Neuronal stem cell (in vitro differentiated cells): ENCODE data around the gene KIF15.

Experiments
- DNase-seq: peaks from one replicate; pipeline ENCODE4 v3.0.0-alpha.2; 2013; ENCODE audit warnings: low spot score
- H2AFZ ChIP-seq: one replicate; pipeline ENCODE4 v1.6.1; 2013; ENCODE audit warnings: mild to moderate bottlenecking, low read length, inconsistent platforms
- H2AK5ac ChIP-seq: 2 replicates; pipeline ENCODE4 v1.6.1; 2013; ENCODE audit warnings: low read depth, mild to moderate bottlenecking, inconsistent platforms, low read length, moderate library complexity, mixed read lengths
- H2BK120ac ChIP-seq: 2 replicates; pipeline ENCODE4 v1.6.1; 2013; ENCODE audit warnings: low read depth, mild to moderate bottlenecking, inconsistent platforms, low read length, moderate library complexity, mixed read lengths
- H2BK12ac ChIP-seq: one replicate; pipeline ENCODE4 v1.6.1; 2013; ENCODE audit warnings: low read length, inconsistent platforms
- H2BK15ac ChIP-seq: 2 replicates; pipeline ENCODE4 v1.6.1; 2013; ENCODE audit warnings: mild to moderate bottlenecking, low read length, inconsistent platforms, mixed read lengths
- H2BK5ac ChIP-seq: one replicate; pipeline ENCODE4 v1.6.1; 2013; ENCODE audit warnings: inconsistent platforms, mild to moderate bottlenecking, low read length, moderate library complexity
- H3K14ac ChIP-seq: one replicate; pipeline ENCODE4 v1.6.1; 2013; ENCODE audit warnings: low read length, inconsistent platforms
- H3K18ac ChIP-seq: 2 replicates; pipeline ENCODE4 v1.6.1; 2013; ENCODE audit warnings: low read length, inconsistent platforms
- H3K23ac ChIP-seq: 2 replicates; pipeline ENCODE4 v1.6.1; 2013; ENCODE audit warnings: low read depth, mild to moderate bottlenecking, mixed read lengths, low read length, inconsistent platforms; ENCODE audit not compliant: poor library complexity
- H3K27ac ChIP-seq: replicated peaks from 3 replicates; pipeline ENCODE4 v1.5.1; 2013; ENCODE audit warnings: low read length, inconsistent platforms
- H3K27me3 ChIP-seq, 3 experiments: 2 replicates each; pipeline ENCODE4 v1.6.1; 2013; ENCODE audit warnings: low read length in 3 of 3, mild to moderate bottlenecking in 2 of 3, inconsistent platforms in 1 of 3, low read depth in 1 of 3, mixed read lengths in 1 of 3, moderate library complexity in 1 of 3; ENCODE audit not compliant: control insufficient read depth in 3 of 3, insufficient read depth in 3 of 3
- H3K36me3 ChIP-seq, 2 donors: replicated peaks in 1 of 2; 2 replicates each; pipeline ENCODE4 v1.6.1; 2013; ENCODE audit warnings: low read length in 2 of 2; ENCODE audit not compliant: control insufficient read depth in 2 of 2, insufficient read depth in 2 of 2
- H3K4ac ChIP-seq: 2 replicates; pipeline ENCODE4 v1.6.1; 2013; ENCODE audit warnings: inconsistent platforms, mild to moderate bottlenecking, low read length, moderate library complexity
- H3K4me1 ChIP-seq, 2 donors: 1 replicate in 1 of 2; 2 replicates in 1 of 2; pipeline ENCODE4 v1.6.1; 2013; ENCODE audit warnings: low read length in 2 of 2, low read depth in 1 of 2; ENCODE audit not compliant: control insufficient read depth in 2 of 2, insufficient read depth in 1 of 2
- H3K4me2 ChIP-seq: one replicate; pipeline ENCODE4 v1.6.1; 2013; ENCODE audit warnings: mild to moderate bottlenecking, low read length, inconsistent platforms; ENCODE audit not compliant: insufficient read depth, poor library complexity, severe bottlenecking
- H3K4me3 ChIP-seq, 2 donors: 2 replicates each; pipeline ENCODE4 v1.5.1; 2013; ENCODE audit warnings: low read length in 2 of 2, mild to moderate bottlenecking in 2 of 2, inconsistent platforms in 1 of 2, moderate library complexity in 1 of 2
- H3K79me1 ChIP-seq: one replicate; pipeline ENCODE4 v1.6.1; 2013; ENCODE audit warnings: low read depth, mild to moderate bottlenecking, inconsistent platforms, low read length, moderate library complexity
- H3K9ac ChIP-seq: one replicate; pipeline ENCODE4 v1.6.1; 2013; ENCODE audit warnings: mild to moderate bottlenecking, low read depth, low read length, inconsistent platforms; ENCODE audit not compliant: poor library complexity
- H3K9me3 ChIP-seq, 2 donors: replicated peaks in 1 of 2; 2 replicates each; pipeline versions ENCODE3 to v1.6.1; 2013; ENCODE audit warnings: low read length in 2 of 2, mild to moderate bottlenecking in 2 of 2, inconsistent platforms in 1 of 2, low read depth in 1 of 2, mixed read lengths in 1 of 2, moderate library complexity in 1 of 2; ENCODE audit not compliant: control insufficient read depth in 2 of 2, insufficient read depth in 1 of 2
- H4K8ac ChIP-seq: one replicate; pipeline ENCODE4 v1.6.1; 2013; ENCODE audit warnings: low read depth, mild to moderate bottlenecking, inconsistent platforms, low read length, moderate library complexity
- H4K91ac ChIP-seq: one replicate; pipeline ENCODE4 v1.6.1; 2013; ENCODE audit warnings: low read length, low read depth, mild to moderate bottlenecking, inconsistent platforms; ENCODE audit not compliant: poor library complexity
- WGBS, 2 donors: extraction: QIAGEN DNeasy Blood & Tissue Kit; methylation state at CpG; one replicate each; pipeline ENCODE4 v1.1.7; 2013; ENCODE audit warnings: missing lambda C conversion rate in 2 of 2, mixed read lengths in 1 of 2; ENCODE audit not compliant: insufficient read length in 2 of 2, insufficient replicate concordance in 1 of 2; ENCODE audit errors: extremely low coverage in 2 of 2; 5-methylcytosine and 5-hydroxymethylcytosine counted together

Gene KIF15

DNA sequence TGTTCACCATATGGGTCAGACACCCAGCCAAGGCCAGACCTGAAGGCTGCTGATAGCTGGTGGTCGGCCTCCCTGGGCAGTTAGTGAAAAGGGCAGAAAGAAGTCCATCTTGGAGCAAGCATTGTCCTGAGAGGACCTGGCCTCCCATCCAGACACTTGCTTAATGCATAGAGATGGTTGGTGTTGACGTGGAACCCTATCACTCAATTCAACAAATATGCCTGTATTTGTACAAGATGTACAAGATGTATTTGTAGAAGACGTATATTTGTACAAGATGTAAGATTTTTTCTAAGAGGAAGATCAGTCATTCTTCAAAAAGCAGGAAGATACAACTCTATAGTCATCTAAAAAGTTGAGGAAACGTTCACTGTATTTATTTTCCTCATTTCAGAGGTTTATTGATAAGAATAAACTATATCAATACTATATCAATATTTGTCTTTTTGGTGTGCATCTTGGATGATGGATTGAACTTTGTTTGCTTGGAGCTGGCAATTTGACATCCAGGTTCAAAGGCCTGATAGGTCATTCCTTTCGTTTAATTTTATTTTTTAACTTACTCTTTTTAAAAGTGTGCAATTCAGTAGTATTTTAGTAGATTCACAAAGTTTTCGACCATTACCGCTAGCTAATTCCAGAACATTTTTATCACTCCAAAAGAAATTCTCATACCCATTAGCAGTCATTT is 106.0 kb downstream of the KIF15 start:
- Histone ChIP-seq H2BK5ac (no peak overlapping the region), H3K79me1 (no peaks in the 10 kb centered on the region), H3K36me3 (peaks cover 7 to 60% of the 10 kb centered on the region in 2 donors), H3K27ac (no peak overlapping the region), H2BK120ac (no peak overlapping the region), H3K4me1 (peaks cover 0 to 1% of the 10 kb centered on the region in 2 donors), H3K18ac (no peak overlapping the region), H2AK5ac (no peak overlapping the region), H3K14ac (no peak overlapping the region), H2BK15ac (no peak overlapping the region), H3K9ac (no peak overlapping the region), H3K9me3 (peaks cover 0 to 6% of the 10 kb centered on the region in 2 donors), H2AFZ (no peak overlapping the region), H3K27me3 (no peaks in the 10 kb centered on the region), H3K4me2 (no peak overlapping the region), H4K8ac (no peak overlapping the region), H3K4me3 (no peak overlapping the region), H3K4ac (no peak overlapping the region), H2BK12ac (no peak overlapping the region), H3K23ac (no peak overlapping the region), H4K91ac (no peak overlapping the region)
- no peak for DNase-seq
- no CpG with 5 or more reads among the region's 7 CpGs for WGBS, 2 donors

DNA sequence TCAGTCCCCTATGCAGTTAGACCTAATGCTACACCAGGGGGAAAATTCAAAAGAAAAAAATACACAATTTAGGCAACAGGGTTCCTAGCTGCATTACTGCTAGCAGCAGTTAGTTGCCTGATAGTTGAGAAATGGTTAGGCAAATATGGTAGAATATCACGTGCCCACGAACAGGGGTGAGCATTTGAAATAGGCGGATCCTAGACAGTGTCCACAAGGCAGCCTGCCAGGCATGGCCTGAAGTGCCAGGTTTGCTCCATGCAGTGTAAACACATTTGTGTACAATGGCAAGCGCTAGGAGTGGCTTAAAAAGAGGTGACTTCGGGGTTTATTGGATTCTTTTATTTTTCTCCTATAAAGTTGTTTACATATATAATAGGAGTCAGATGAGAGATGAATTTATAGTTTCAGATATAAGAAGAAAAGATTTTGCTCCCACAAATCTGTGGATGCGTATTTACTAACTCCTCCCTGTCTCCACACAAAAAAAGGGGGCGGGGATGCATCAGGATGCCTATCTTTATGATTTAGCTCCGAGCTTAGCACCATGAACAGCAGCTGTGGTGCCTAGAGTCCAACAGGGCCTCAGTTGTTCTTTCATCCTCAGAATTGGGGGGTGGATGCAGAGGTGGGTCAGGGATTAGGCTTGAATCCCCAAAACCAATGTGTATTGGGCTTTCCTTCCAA is 108.9 kb downstream of the KIF15 start:
- Histone ChIP-seq H3K4me2 (no peak overlapping the region), H2AFZ (no peak overlapping the region), H4K91ac (no peak overlapping the region), H3K9ac (no peak overlapping the region), H2BK12ac (no peak overlapping the region), H3K14ac (no peak overlapping the region), H2BK5ac (no peak overlapping the region), H3K9me3 (peaks cover 0 to 6% of the 10 kb centered on the region in 2 donors), H4K8ac (no peak overlapping the region), H3K27ac (no peak overlapping the region), H3K23ac (no peak overlapping the region), H2BK15ac (no peak overlapping the region), H3K18ac (no peak overlapping the region), H3K4me3 (no peak overlapping the region), H3K36me3 (peaks cover 3 to 50% of the 10 kb centered on the region in 2 donors), H3K79me1 (no peaks in the 10 kb centered on the region), H3K4ac (no peak overlapping the region), H2AK5ac (no peak overlapping the region), H2BK120ac (no peak overlapping the region), H3K4me1 (no peaks in the 10 kb centered on the region), H3K27me3 (no peaks in the 10 kb centered on the region)
- no CpG with 5 or more reads among the region's 8 CpGs for WGBS, 2 donors
- no peak for DNase-seq

- H3K27me3 ChIP-seq = no peaks in the 10 kb centered on the region
- H2BK15ac ChIP-seq = no peak within 1 kb of the TSS
- H3K4me2 ChIP-seq = no peak within 1 kb of the TSS
- H2BK5ac ChIP-seq = no peak within 1 kb of the TSS
- WGBS, 2 donors = no CpG with 5 or more reads among the region's 5 CpGs
- peaks cover 0 to 23% of the 10 kb centered on the region in 2 donors for H3K36me3 ChIP-seq
- no peak within 1 kb of the TSS for H2AFZ ChIP-seq
- no peak within 1 kb of the TSS for H4K91ac ChIP-seq
- no peak within 1 kb of the TSS for H3K18ac ChIP-seq
- no peak for DNase-seq
- no peak within 1 kb of the TSS for H3K4ac ChIP-seq
- H3K4me3 ChIP-seq = no peak within 1 kb of the TSS
- H3K9me3 ChIP-seq = no peaks in the 10 kb centered on the region
- no peak within 1 kb of the TSS for H2BK120ac ChIP-seq
- H3K4me1 ChIP-seq = no peaks in the 10 kb centered on the region
- H3K23ac ChIP-seq = peak within 1 kb of the TSS; percentile 22
- H2BK12ac ChIP-seq = no peak within 1 kb of the TSS
- no peak within 1 kb of the TSS for H3K9ac ChIP-seq
- H2AK5ac ChIP-seq = no peak within 1 kb of the TSS
- no peaks in the 10 kb centered on the region for H3K79me1 ChIP-seq
- no peak within 1 kb of the TSS for H3K27ac ChIP-seq
- H4K8ac ChIP-seq = no peak within 1 kb of the TSS
- H3K14ac ChIP-seq = no peak within 1 kb of the TSS
Observed at GRCh38 chr3:44874308-44874707, 112.7 kb downstream of the KIF15 start, which contains the start of gene TGM4. TGM4 (plus strand) TSS chr3:44874608; CDS start chr3:44874679, 71 bp downstream.

DNA sequence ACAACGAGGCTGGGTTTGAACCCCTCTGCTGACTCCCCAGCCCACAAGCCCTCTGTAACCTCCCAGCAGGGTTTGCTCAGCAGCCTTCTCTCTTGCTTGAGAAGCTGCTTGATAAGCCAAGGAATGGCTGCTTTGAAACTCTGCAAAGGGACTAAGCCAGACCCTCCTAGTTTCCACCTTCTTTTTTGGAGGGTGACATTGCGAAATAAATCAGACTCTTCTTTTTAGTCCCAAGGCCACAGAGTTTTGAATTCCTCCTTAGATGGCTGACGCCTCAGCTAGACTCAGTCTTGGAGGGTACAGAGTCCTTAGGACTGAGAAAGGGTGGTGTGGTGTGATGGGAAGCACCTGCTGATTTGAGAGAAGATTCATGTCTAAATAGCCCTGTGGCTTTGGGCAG is 114.0 kb downstream of the KIF15 start:
- Histone ChIP-seq H2BK12ac (no peak overlapping the region), H3K14ac (no peak overlapping the region), H2BK15ac (no peak overlapping the region), H3K27ac (no peak overlapping the region), H3K23ac (no peak overlapping the region), H3K36me3 (peaks cover 0 to 23% of the 10 kb centered on the region in 2 donors), H2BK5ac (no peak overlapping the region), H3K9me3 (no peaks in the 10 kb centered on the region), H3K9ac (no peak overlapping the region), H2BK120ac (no peak overlapping the region), H2AFZ (no peak overlapping the region), H3K4ac (no peak overlapping the region), H2AK5ac (no peak overlapping the region), H3K4me1 (no peaks in the 10 kb centered on the region), H3K27me3 (no peaks in the 10 kb centered on the region), H3K18ac (no peak overlapping the region), H4K91ac (no peak overlapping the region), H4K8ac (no peak overlapping the region), H3K4me3 (no peak overlapping the region), H3K79me1 (no peaks in the 10 kb centered on the region), H3K4me2 (no peak overlapping the region)
- WGBS, 2 donors = no CpG with 5 or more reads among the region's 3 CpGs
- DNase-seq = no peak
